Mesothelial cell of epicardium (in vitro differentiated cells): Measurements from ENCODE around the gene FKBP5. TPM values are rescaled to one million over a fixed set of nuclear protein-coding genes. Genes with fewer than 3 reads are reported as not detected.

Experiments used
- DNase-seq, 2 experiments: peaks; one replicate each; pipeline ENCODE4 v3.0.0; 2021; ENCODE audit warnings: low spot score in 2 of 2; ENCODE audit not compliant: unreplicated experiment in 2 of 2
- H3K27ac Mint-ChIP-seq: 2 replicates; pipeline ENCODE4 v1.8.0; 2021; ENCODE audit warnings: mixed read lengths
- H3K27me3 Mint-ChIP-seq: 2 replicates; pipeline ENCODE4 v1.8.0; 2021; ENCODE audit warnings: low read depth, mixed read lengths
- H3K36me3 Mint-ChIP-seq: 2 replicates; pipeline ENCODE4 v1.8.0; 2021; ENCODE audit warnings: mixed read lengths
- H3K4me1 Mint-ChIP-seq: 2 replicates; pipeline ENCODE4 v1.8.0; 2021; ENCODE audit warnings: mixed read lengths
- H3K4me3 Mint-ChIP-seq: 2 replicates; pipeline ENCODE4 v1.8.0; 2021; ENCODE audit warnings: mild to moderate bottlenecking, moderate library complexity, mixed read lengths
- H3K9me3 Mint-ChIP-seq: 2 replicates; pipeline ENCODE4 v1.8.0; 2021; ENCODE audit warnings: mixed read lengths
- CTCF ChIP-seq: fragments of 200-600 bp; sonication (generic); IDR thresholded peaks from one replicate; pipeline ENCODE4 v1.5.0; 2021; ENCODE audit warnings: antibody characterized with exemption; ENCODE audit not compliant: unreplicated experiment
- total RNA-seq: library from RNA; stranded (reverse); gene quantifications from 3 replicates; pipeline ENCODE4 v1.2.1, GENCODE V29; 2021

The FKBP5 gene
- total RNA-seq, 1 donor from 2014 or later, result 7.3 TPM

- DNase-seq, result no peak
- no peaks in the 10 kb centered on the region for H3K4me1 Mint-ChIP-seq
- no peaks in the 10 kb centered on the region for H3K9me3 Mint-ChIP-seq
These were observed 25.7 kb downstream of the FKBP5 start for GRCh38 chr6:35662999-35663398.

GRCh38 chr6:35654883-35655282, 33.8 kb downstream of the FKBP5 start:
- Mint-ChIP-seq H3K27me3 (no peaks in the 10 kb centered on the region), H3K4me1 (no peaks in the 10 kb centered on the region), H3K36me3 (no peaks in the 10 kb centered on the region), H3K27ac (no peak overlapping the region), H3K4me3 (no peak overlapping the region), H3K9me3 (peaks cover 8% of the 10 kb centered on the region)
- no peak for TF ChIP-seq CTCF
- no peak for DNase-seq

More at GRCh38 chr6:35662999-35663398, 25.7 kb downstream of the FKBP5 start:
- Mint-ChIP-seq H3K4me3 (no peak overlapping the region), H3K27ac (no peak overlapping the region), H3K36me3 (no peaks in the 10 kb centered on the region), H3K27me3 (no peaks in the 10 kb centered on the region)
- no peak for TF ChIP-seq CTCF

GRCh38 chr6:35651244-35651643, 37.5 kb downstream of the FKBP5 start:
- no peak overlapping the region for H3K27ac Mint-ChIP-seq

GRCh38 chr6:35650015-35650414, 38.7 kb downstream of the FKBP5 start:
- no peak overlapping the region for H3K4me3 Mint-ChIP-seq
- peaks cover 3% of the 10 kb centered on the region for H3K9me3 Mint-ChIP-seq
- no peaks in the 10 kb centered on the region for H3K27me3 Mint-ChIP-seq
- H3K4me1 Mint-ChIP-seq, result peaks cover 4% of the 10 kb centered on the region
- no peak for DNase-seq
- TF ChIP-seq CTCF, result no peak
- H3K27ac Mint-ChIP-seq, result no peak overlapping the region
- H3K36me3 Mint-ChIP-seq, result no peaks in the 10 kb centered on the region

More at GRCh38 chr6:35651244-35651643, 37.5 kb downstream of the FKBP5 start:
- no peak for TF ChIP-seq CTCF
- Mint-ChIP-seq H3K36me3 (no peaks in the 10 kb centered on the region), H3K9me3 (peaks cover 3% of the 10 kb centered on the region), H3K4me3 (no peak overlapping the region), H3K27me3 (no peaks in the 10 kb centered on the region), H3K4me1 (peaks cover 1% of the 10 kb centered on the region)
- DNase-seq, result no peak

- no peak for TF ChIP-seq CTCF
- Mint-ChIP-seq H3K27me3 (no peaks in the 10 kb centered on the region), H3K9me3 (peaks cover under 1% of the 10 kb centered on the region), H3K4me1 (peaks cover 4% of the 10 kb centered on the region), H3K4me3 (no peak overlapping the region), H3K27ac (no peak overlapping the region), H3K36me3 (no peaks in the 10 kb centered on the region)
- no peak for DNase-seq
These were observed 40.5 kb downstream of the FKBP5 start for GRCh38 chr6:35648203-35648602.

- H3K4me3 Mint-ChIP-seq, result no peak overlapping the region
- H3K27me3 Mint-ChIP-seq, result no peaks in the 10 kb centered on the region
- DNase-seq, result no peak
- H3K9me3 Mint-ChIP-seq, result no peaks in the 10 kb centered on the region
- no peak for TF ChIP-seq CTCF
- no peaks in the 10 kb centered on the region for H3K36me3 Mint-ChIP-seq
- peaks cover 4% of the 10 kb centered on the region for H3K4me1 Mint-ChIP-seq
- no peak overlapping the region for H3K27ac Mint-ChIP-seq
These were observed 41.3 kb downstream of the FKBP5 start for GRCh38 chr6:35647400-35647799.
